Measurements from ENCODE around the gene AUH.

GRCh38 chr9:91176426-91176825 lies 185.3 kb downstream of the AUH start:
- TF ChIP-seq, protein P1, sequence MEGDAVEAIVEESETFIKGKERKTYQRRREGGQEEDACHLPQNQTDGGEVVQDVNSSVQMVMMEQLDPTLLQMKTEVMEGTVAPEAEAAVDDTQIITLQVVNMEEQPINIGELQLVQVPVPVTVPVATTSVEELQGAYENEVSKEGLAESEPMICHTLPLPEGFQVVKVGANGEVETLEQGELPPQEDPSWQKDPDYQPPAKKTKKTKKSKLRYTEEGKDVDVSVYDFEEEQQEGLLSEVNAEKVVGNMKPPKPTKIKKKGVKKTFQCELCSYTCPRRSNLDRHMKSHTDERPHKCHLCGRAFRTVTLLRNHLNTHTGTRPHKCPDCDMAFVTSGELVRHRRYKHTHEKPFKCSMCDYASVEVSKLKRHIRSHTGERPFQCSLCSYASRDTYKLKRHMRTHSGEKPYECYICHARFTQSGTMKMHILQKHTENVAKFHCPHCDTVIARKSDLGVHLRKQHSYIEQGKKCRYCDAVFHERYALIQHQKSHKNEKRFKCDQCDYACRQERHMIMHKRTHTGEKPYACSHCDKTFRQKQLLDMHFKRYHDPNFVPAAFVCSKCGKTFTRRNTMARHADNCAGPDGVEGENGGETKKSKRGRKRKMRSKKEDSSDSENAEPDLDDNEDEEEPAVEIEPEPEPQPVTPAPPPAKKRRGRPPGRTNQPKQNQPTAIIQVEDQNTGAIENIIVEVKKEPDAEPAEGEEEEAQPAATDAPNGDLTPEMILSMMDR (IDR thresholded peaks at IDR 0.05): no peak
- TF ChIP-seq POLR2A (IDR thresholded peaks at IDR 0.05): no peak
